GM23338 (cell line): Measurements from ENCODE around the gene LEMD1. TPM values are rescaled to one million over a fixed set of nuclear protein-coding genes. Genes with fewer than 3 reads are reported as not detected.

Experiments
- ATAC-seq: fragments of 200-7000 bp; cut with Tn5 transposase; 3 replicates; pipeline ENCODE4 v1.9.1; 2020
- DNase-seq: peaks from one replicate; pipeline ENCODE4 v3.0.0-alpha.2; 2015; ENCODE audit warnings: low spot score
- H2AFZ ChIP-seq: fragments of 200-600 bp; sonication (generic); 2 replicates; pipeline ENCODE4 v1.8.0; 2016; ENCODE audit warnings: antibody characterized with exemption, mild to moderate bottlenecking, moderate library complexity
- H3F3A ChIP-seq: fragments of 200-600 bp; sonication (generic); replicated peaks from 2 replicates; pipeline ENCODE4 v1.8.0; 2017; ENCODE audit warnings: antibody characterized with exemption, mixed run types, low read depth
- H3K27ac ChIP-seq: fragments of 200-600 bp; sonication (generic); 2 replicates; pipeline ENCODE4 v1.6.1; 2016; ENCODE audit warnings: low read depth
- H3K27me3 ChIP-seq: fragments of 200-600 bp; sonication (generic); 2 replicates; pipeline ENCODE4 v1.8.0; 2016; ENCODE audit warnings: mild to moderate bottlenecking, mixed run types, moderate library complexity; ENCODE audit not compliant: insufficient read depth
- H3K36me3 ChIP-seq: fragments of 200-600 bp; sonication (generic); 2 replicates; pipeline ENCODE4 v1.8.0; 2016; ENCODE audit warnings: mild to moderate bottlenecking; ENCODE audit not compliant: insufficient read depth
- H3K4me1 ChIP-seq: fragments of 200-600 bp; sonication (generic); 2 replicates; pipeline ENCODE4 v1.8.0; 2016; ENCODE audit warnings: mild to moderate bottlenecking, moderate library complexity; ENCODE audit not compliant: insufficient read depth
- H3K4me2 ChIP-seq: fragments of 200-600 bp; sonication (generic); 2 replicates; pipeline ENCODE4 v1.7.1; 2017; ENCODE audit warnings: mixed run types
- H3K4me3 ChIP-seq: fragments of 200-600 bp; sonication (generic); 2 replicates; pipeline ENCODE4 v1.6.1; 2016; ENCODE audit warnings: mixed run types
- H3K79me2 ChIP-seq: fragments of 200-600 bp; sonication (generic); replicated peaks from 2 replicates; pipeline ENCODE4 v1.8.0; 2017; ENCODE audit warnings: mild to moderate bottlenecking; ENCODE audit not compliant: insufficient read depth
- H3K9me2 ChIP-seq: fragments of 200-600 bp; sonication (generic); 2 replicates; pipeline ENCODE4 v1.8.0; 2017; ENCODE audit not compliant: insufficient read depth
- H4K20me1 ChIP-seq: fragments of 200-600 bp; sonication (generic); replicated peaks from 2 replicates; pipeline ENCODE4 v1.8.0; 2017; ENCODE audit warnings: mild to moderate bottlenecking; ENCODE audit not compliant: insufficient read depth
- H3K27ac Mint-ChIP-seq: 2 replicates; pipeline ENCODE4 v1.8.0; 2020; ENCODE audit warnings: inconsistent platforms, mild to moderate bottlenecking, moderate library complexity, mixed read lengths
- H3K27me3 Mint-ChIP-seq: 3 replicates; pipeline ENCODE4 v1.8.0; 2022; ENCODE audit warnings: low read depth, mild to moderate bottlenecking, moderate library complexity, mixed read lengths, inconsistent platforms; ENCODE audit not compliant: insufficient read depth, poor library complexity
- H3K36me3 Mint-ChIP-seq: 3 replicates; pipeline ENCODE4 v1.8.0; 2021; ENCODE audit warnings: low read depth, mild to moderate bottlenecking, inconsistent platforms, moderate library complexity, mixed read lengths
- H3K4me1 Mint-ChIP-seq: 3 replicates; pipeline ENCODE4 v1.8.0; 2020; ENCODE audit warnings: mild to moderate bottlenecking, inconsistent platforms, mixed read lengths
- H3K4me3 Mint-ChIP-seq: 3 replicates; pipeline ENCODE4 v1.8.0; 2021; ENCODE audit warnings: moderate library complexity, mild to moderate bottlenecking, inconsistent platforms, mixed read lengths
- H3K9me3 Mint-ChIP-seq: 3 replicates; pipeline ENCODE4 v1.8.0; 2020; ENCODE audit warnings: moderate library complexity, mild to moderate bottlenecking, inconsistent platforms, mixed read lengths
- CREB1 ChIP-seq: fragments of 250-450 bp; sonication (Bioruptor Pico); IDR thresholded peaks from 2 replicates; pipeline ENCODE4 v1.5.0; 2020; ENCODE audit warnings: low read depth, mild to moderate bottlenecking, moderate library complexity
- ETS1 ChIP-seq: IDR thresholded peaks from 2 replicates; pipeline ENCODE4 v1.6.1; 2016; ENCODE audit warnings: antibody characterized with exemption
- EZH2 ChIP-seq: fragments of 200-600 bp; sonication (generic); IDR thresholded peaks from one replicate; pipeline ENCODE4 v1.8.0; 2017; ENCODE audit warnings: antibody characterized with exemption, mild to moderate bottlenecking, low read depth; ENCODE audit not compliant: unreplicated experiment
- EZH2phosphoT487 ChIP-seq: fragments of 200-600 bp; sonication (generic); IDR thresholded peaks from one replicate; pipeline ENCODE4 v1.8.1; 2018; ENCODE audit warnings: antibody characterized with exemption; ENCODE audit not compliant: unreplicated experiment
- NANOG ChIP-seq: IDR thresholded peaks from 2 replicates; pipeline ENCODE4 v1.6.1; 2016; ENCODE audit warnings: antibody characterized with exemption, borderline replicate concordance
- POLR2AphosphoS5 ChIP-seq: IDR thresholded peaks from 2 replicates; pipeline ENCODE4 v1.6.1; 2016; ENCODE audit warnings: antibody characterized with exemption, low read depth
- STAT1 ChIP-seq: IDR thresholded peaks from one replicate; pipeline ENCODE4 v1.6.1; 2016; ENCODE audit warnings: antibody characterized with exemption; ENCODE audit not compliant: unreplicated experiment
- ZNF331 ChIP-seq: fragments of 250-450 bp; sonication (Bioruptor Pico); IDR thresholded peaks from 2 replicates; pipeline ENCODE4 v1.5.0; 2020; ENCODE audit warnings: low read depth, mild to moderate bottlenecking, moderate library complexity
- ZNF462 ChIP-seq: fragments of 250-450 bp; sonication (Bioruptor Pico); IDR thresholded peaks from 2 replicates; pipeline ENCODE4 v1.5.0; 2020; ENCODE audit warnings: mild to moderate bottlenecking, moderate library complexity
- polyA plus RNA-seq: library from polyadenylated mRNA; unstranded; fragments of >200 nt; fragmentation: Nextera tagmentation; extraction: Ambion mirVana; gene quantifications from 2 replicates; pipeline ENCODE4 v1.2.1, GENCODE V29; 2016
- total RNA-seq: library from RNA; depleted of rRNA; stranded (reverse); fragments of >200 nt; shearing (Covaris generic); gene quantifications from 2 replicates; pipeline ENCODE4 v1.2.3, GENCODE V29; 2014
- TF ChIP-seq, protein P1 (sequence below): IDR thresholded peaks from one replicate; pipeline ENCODE4 v1.6.1; 2018; ENCODE audit warnings: antibody characterized with exemption; ENCODE audit not compliant: unreplicated experiment

The LEMD1 gene
- total and polyA plus RNA-seq, 2 experiments from 2014 or later = 4.7 to 10.7 TPM

- H3K27ac Mint-ChIP-seq = peak overlapping the region; percentile 70
- Histone ChIP-seq H3K4me2 (peak overlapping the region; percentile 73), H4K20me1 (peaks cover 7% of the 10 kb centered on the region; the same call in 1 of the 2 replicates), H3K27ac (no peak overlapping the region), H3K36me3 (no peaks in the 10 kb centered on the region), H3F3A (peaks cover 44% of the 10 kb centered on the region), H3K9me2 (no peaks in the 10 kb centered on the region), H3K4me3 (peak overlapping the region; percentile 53), H3K4me1 (peaks cover 81% of the 10 kb centered on the region), H2AFZ (no peak overlapping the region), H3K27me3 (peaks cover 34% of the 10 kb centered on the region), H3K79me2 (no peaks in the 10 kb centered on the region; the same call in 1 of the 2 replicates)
- DNase-seq (peak; percentile 96), ATAC-seq (peak; percentile 22)
- H3K36me3 Mint-ChIP-seq = peaks cover 31% of the 10 kb centered on the region
- TF ChIP-seq EZH2phosphoT487 = no peak
- peak; percentile 85 for TF ChIP-seq POLR2AphosphoS5
- TF ChIP-seq ZNF462 (CRISPR knock-in tag) = peak; percentile 88; the same call in 1 of the 2 replicates
- 0 out of 2 replicates have a peak, but pooled peaks have one; percentile 43 for TF ChIP-seq CREB1 (CRISPR knock-in tag)
- peak; percentile 71 for TF ChIP-seq ETS1
- TF ChIP-seq STAT1 = no peak
- TF ChIP-seq ZNF331 (CRISPR knock-in tag) = no peak
- TF ChIP-seq, protein P1, sequence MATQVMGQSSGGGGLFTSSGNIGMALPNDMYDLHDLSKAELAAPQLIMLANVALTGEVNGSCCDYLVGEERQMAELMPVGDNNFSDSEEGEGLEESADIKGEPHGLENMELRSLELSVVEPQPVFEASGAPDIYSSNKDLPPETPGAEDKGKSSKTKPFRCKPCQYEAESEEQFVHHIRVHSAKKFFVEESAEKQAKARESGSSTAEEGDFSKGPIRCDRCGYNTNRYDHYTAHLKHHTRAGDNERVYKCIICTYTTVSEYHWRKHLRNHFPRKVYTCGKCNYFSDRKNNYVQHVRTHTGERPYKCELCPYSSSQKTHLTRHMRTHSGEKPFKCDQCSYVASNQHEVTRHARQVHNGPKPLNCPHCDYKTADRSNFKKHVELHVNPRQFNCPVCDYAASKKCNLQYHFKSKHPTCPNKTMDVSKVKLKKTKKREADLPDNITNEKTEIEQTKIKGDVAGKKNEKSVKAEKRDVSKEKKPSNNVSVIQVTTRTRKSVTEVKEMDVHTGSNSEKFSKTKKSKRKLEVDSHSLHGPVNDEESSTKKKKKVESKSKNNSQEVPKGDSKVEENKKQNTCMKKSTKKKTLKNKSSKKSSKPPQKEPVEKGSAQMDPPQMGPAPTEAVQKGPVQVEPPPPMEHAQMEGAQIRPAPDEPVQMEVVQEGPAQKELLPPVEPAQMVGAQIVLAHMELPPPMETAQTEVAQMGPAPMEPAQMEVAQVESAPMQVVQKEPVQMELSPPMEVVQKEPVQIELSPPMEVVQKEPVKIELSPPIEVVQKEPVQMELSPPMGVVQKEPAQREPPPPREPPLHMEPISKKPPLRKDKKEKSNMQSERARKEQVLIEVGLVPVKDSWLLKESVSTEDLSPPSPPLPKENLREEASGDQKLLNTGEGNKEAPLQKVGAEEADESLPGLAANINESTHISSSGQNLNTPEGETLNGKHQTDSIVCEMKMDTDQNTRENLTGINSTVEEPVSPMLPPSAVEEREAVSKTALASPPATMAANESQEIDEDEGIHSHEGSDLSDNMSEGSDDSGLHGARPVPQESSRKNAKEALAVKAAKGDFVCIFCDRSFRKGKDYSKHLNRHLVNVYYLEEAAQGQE = no peak
- peak; percentile 65; the same call in 1 of the 2 replicates for TF ChIP-seq NANOG
- no peak for TF ChIP-seq EZH2
- H3K4me1 Mint-ChIP-seq = peaks cover 91% of the 10 kb centered on the region
- H3K9me3 Mint-ChIP-seq = no peaks in the 10 kb centered on the region; the same call in 2 of the 3 replicates
- peaks cover 35% of the 10 kb centered on the region for H3K27me3 Mint-ChIP-seq
- peak overlapping the region; percentile 80 for H3K4me3 Mint-ChIP-seq
These were observed 26.8 kb upstream of the LEMD1 start for GRCh38 chr1:205448540-205449253.
